Fibroblast of gingiva (primary cell): ENCODE data around the gene TTLL4.
A peak's percentile ranks its signal among the peaks of the same experiment; 100 is the strongest.

Experiments
- DNase-seq: peaks from one replicate; pipeline ENCODE4 v3.0.0-alpha.2; 2011; ENCODE audit warnings: low read depth

TTLL4 gene

DNA sequence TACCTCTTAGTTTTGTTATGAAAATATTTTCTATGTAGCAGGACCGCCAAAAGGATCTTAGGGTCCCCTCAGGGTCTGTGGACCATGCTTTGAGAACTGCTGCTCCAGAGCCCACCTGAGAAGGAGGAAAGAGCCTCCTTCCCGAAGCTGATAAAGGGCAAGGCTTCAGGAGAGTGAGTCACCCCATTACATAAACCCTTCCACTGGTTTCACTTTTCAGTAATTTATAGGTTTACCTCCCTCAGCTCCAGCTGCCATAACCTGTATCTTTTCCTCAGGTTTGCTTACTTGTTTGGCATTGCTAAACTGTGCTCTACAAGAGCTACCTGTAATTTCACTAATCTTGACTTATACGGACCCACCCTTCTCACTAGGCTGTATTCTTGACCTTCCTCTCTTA lies 6.6 kb downstream of the TTLL4 start:
- DNase-seq, result no peak

DNA sequence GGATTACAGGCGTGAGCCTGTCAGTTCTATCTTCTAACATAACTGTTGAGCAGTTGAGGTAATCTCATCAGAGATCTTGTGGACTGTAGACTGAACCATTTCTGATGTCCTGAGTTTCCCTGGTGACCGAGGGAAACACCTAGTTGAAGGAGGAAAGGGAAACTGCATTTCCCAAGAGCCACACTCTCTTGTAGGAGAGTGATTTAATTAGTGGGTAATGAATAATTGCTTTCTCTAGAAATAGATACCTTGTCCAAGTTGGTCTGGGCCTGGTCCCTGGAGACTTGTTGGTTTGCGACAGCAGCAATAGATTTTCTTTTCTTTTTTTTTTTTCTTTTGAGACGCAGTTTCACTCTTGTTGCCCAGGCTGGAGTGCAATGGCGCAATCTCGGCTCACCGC lies 7.4 kb downstream of the TTLL4 start:
- DNase-seq, result no peak

DNA sequence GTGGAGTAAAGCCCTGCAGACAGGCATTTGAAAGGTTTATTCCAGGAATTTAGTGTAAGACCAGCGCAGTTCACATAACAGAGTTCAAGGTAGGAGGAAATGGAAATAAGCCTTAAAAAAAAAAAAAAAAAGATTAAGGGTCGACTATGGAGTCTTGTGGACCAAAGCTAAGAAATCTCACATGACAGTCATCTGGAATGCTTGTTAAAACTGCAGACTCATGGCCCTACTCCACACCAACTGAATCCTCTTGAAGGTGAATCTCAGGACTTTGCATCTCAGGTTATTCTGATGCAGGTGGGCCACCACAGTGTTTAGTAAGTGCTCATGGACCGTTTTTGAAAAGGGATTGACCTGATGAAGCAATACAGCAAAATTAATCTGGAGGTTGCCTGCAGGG lies 8.8 kb downstream of the TTLL4 start:
- no peak for DNase-seq

DNA sequence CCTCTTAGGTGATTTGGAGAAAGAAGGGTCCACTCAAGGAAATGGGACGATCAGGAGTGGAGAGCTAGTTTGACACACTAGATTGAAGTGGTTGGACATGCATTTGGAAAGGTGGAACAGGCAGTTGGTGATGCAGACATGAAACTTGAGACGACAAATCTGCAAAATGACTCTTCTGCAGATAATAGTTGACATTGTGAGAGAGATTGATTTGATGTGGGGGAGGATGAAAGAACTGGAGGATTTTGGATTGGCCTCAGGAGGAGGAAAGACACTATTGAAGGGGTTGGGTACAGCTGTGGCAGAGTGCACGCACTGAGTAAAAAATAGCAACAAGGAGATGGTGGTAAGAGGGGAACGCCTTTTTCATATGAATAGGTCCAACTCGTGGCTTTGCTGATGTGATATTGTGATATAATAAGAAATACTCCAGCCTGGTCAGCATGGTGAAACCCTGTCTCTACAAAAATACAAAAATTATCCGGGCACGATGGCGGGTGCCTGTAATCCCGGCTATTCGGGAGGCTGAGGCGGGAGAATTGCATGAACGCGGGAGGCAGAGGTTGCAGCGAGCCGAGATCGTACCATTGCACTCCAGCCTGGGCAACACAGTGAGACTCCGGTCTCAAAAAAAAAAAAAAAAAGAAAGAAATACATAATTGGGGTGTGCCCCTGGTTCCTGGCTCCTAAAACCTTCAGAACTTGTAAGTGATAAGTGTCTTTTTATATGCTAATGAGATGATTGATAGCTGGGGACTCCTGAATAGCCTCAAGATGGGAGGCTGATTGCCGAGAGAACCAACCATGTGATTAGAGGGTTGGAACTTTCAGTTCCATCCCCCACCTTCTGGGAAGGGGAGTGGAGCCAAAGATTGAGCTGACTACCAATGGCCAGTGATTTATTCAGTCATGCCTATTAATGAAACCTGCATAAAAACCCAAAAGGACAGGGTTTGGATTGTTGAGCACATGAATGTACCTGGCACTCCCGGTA lies 9.7 kb downstream of the TTLL4 start:
- no peak for DNase-seq

DNA sequence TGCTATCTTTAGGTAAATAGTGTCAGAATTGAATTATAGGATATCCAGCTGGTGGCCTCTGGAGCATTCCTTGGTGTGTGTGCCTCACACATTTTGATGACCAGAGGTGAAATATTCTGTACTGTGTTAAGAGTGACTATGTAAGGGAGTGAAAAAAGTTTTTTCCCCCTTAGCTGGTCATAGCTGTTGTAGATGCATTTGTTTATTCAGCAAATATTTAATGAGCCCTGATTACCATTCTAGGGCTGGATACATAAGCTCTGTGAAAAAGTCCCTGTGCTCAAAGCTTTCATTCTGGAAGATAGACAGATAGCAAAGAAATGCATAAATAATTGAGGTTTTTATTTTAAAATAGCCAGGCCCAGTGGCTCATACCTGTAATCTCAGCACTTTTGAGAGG lies 10.9 kb downstream of the TTLL4 start:
- no peak for DNase-seq

DNA sequence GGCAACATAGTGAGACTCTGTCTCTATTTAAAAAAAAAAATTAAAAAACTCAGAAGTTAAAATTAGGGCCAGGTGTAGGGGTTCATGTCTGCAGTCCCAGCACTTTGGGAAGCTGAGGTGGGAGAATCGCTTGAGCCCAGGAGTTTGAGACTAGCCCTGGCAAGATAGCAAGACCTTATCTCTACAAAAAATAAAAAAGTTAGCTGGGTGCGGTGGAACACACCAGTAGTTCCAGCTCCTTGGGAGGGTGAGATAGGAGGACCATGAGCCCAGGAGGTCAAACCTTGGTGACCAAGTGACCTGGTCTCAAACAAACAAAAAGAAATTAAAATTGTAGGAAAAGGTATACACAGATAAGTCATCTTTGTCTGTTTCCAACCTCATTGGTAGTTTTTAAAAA lies 11.3 kb downstream of the TTLL4 start:
- no peak for DNase-seq

DNA sequence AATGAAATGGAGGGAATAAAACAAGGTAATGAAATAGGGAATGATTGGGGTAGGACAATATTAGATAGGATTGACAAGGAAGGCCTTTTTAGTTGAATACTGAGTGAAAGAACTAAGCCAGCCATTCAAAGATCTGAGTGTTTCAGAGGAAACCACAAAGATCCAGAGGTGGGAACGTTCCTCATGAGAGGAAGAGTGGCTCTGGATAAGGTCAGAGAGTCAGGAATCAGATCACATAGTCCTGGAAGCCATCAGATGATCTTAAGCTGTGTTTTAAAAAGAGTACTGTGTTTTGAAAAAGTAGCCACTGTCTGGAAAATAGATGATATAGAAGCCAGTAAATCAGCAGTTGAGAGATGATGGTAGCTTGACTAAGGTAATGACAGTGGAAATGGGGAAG lies 11.8 kb downstream of the TTLL4 start:
- no peak for DNase-seq

DNA sequence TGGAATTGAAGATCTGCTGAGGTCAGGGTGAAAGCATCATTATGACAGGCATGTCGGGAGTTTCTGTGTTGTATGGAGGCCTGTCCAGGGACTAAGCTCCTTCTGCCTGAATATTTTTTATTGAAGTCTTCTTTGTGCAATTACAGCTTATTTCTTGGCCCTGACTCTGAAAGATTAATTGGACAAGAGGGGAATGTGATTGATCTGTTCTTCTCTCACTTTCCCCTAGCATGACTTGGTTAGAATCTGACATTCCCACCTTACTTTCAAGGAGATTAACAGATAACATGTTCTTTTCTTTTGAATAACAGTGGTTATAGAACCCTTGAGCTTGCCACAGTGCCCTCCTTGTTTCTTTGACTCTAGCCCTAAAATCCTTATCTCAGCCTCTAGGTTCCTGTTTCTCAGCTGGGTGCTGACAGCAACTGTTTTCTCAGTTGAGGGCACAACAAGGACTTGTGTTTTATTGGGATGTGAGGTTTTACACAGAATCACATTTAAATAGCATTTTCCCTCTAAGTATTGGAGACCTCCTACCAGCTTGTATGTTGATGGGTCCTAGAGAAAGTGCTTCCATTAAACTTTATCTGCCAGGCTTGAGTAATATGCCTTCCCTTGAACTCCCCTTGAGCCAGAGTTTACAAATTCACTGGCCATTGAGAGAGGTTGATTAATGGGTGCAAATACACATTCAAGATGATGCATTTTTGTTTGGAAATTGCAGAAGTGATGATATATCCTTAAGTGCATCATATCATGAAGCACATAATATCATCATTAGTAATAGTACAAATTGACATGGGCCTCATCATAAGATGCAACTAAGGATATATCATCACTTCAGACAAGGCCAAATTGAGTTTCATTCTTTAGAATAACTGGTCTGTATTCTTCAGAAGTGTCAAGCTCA lies 12.5 kb downstream of the TTLL4 start:
- DNase-seq, result no peak

DNA sequence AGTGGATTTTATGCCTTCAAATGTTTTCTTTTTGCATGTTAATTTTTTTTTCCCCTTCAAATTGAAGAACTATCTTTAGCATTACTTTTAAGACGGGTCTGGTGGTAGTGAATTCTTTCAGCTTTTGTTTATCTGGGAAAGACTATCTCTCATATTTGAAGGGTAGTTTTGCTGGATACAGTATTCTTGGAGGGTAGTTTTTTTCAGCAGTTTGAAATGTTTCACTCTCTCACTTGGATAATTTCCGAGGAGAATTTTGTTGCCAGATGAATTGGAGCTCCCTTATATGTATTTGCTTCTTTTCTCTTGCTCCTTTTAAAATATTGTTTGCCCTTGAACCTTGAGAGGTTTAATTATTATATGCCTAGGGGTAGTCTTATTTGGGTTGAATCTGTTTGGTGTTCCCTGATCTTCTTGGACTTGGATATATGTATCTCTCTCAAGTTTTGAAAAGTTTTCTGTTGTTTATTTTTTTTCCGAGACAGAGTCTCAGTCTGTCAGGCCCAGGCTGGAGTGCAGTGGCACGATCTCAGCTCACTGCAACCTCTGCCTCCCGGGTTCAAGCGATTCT lies 15.5 kb downstream of the TTLL4 start:
- DNase-seq, result no peak

DNA sequence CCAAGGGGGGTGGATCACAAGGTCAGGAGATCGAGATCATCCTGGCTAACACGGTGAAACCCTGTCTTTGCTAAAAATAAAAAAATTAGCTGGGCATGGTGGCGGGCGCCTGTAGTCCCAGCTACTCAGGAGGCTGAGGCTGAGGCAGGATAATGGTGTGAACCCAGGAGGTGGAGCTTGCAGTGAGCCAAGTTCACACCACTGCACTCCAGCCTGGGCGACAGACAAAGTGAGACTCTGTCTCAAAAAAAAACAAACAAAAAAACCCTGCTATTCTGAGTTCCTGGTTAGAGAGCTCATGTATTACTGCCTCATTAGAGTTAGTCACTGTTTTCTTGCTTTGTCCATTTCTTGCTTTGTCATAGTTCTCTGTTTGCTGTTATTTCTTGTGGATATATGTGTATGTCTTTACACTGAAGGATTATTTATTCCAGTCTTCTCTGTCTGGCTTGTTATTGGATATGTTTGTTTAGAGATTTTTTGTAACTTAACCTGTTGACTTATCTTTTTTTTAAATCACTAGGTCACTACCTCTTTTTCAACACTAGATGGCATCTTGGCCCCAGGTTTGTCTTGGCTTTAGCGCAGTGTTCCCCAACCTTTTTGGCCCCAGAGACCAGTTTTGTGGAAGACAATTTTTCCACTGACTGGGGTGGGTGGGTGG lies 17.0 kb downstream of the TTLL4 start:
- no peak for DNase-seq

DNA sequence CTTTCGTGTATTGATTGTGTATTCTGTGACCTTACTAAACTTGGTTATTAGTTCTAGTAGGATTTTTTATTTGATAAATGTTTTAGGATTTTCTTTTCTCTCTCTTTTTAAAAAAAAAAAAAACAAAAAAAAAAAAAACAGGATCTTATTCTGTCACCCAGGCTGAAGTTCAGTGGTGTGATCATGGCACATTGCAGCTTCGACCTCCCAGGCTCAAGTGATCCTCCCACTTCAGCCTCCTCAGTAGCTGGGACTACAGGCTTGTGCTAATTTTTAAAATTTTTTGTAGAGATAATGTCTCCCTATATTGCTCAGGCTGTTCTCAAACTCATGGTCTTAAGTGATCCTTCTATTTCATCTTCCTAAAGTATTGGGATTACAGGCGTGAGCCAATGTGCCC lies 19.0 kb downstream of the TTLL4 start:
- no peak for DNase-seq

DNA sequence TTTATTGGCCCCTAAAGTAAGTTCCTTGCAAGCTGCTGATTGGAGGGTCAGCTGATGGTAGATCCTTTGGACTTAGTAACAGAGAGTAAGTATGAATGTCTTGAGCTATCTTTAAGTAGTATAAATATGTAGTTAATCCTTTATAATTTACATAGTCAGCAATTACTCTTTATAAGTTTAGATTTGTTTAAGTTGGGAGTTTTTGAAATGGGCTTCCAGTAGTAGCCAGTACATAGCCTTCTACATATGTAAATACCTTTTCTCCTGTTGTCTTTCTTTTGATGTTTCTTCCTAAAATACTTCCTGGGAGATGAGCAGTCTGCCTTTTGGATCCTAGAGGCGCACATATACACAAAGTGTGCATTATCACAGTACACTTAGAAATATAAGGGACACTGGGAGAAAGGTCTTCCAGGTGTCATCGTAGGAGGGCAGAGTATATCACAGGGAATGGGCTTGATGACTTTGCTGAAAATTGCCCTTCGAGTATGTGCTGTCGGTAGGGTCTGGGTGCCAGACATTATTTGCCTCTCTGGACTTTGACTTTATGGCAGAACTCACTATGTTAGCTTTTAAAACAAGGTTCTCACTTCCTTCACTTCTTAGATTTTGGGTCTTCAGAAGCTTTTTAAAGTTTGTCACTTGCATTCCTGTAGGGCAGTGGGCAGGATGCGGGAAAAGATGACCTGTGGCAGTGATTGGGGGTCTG lies 21.6 kb downstream of the TTLL4 start:
- DNase-seq, result no peak

DNA sequence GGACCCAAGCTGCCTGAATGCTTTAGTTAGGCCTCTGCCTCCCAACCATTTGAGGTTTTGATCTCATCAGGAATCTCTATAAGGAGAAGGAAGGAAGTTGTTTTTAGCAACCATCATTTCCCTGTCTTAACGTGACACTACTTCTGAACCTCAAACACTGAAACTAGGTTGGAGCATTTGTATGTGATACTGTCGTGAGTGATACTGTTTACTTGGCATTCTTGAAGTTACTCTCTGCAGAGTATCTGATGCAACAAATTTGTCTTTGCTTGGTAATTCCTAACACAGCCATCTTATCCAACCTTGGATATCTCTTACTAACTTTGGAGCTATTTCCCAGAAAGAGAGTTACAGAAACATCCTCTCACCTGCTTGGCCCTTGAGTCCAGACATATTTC lies 22.1 kb downstream of the TTLL4 start:
- DNase-seq, result no peak

DNA sequence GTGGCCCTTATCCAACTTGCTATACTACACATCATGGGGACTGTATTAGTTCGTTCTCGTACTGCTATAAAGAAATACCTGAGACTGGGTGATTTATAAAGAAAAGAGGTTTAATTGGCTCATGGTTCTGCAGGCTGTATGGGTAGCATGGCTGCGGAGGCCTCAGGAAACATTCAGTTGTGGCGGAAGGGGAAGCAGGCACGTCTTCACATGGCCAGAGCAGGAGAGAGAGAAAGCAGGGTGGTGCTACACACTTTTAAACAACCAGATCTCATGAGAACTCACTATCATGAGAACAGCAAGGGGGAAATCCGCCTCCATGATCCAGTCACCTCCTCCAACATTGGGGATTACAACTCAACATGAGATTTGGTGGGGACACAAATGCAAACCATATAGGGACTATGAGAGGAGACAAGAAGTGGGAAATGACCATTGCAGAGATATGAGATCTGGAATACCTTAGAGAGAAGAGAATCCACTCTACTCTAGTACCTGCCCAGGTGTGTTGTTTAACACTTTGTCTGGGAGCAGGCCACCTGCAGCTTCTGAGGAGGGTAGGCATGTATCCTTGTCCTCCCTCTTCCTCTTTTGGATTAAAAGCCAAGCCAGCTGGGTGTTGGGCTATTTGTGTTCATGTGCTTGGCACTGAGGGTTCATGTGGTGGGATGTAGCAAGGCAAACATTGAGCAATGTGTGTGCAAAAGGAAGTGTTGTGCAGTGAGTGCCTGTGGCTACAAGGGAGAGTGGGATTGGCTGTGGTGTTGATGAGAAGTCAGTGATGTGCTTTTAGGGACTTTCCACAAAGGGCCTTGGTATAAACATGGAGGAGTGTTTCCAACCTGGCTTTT lies 22.8 kb downstream of the TTLL4 start:
- peak; percentile 77 for DNase-seq

DNA sequence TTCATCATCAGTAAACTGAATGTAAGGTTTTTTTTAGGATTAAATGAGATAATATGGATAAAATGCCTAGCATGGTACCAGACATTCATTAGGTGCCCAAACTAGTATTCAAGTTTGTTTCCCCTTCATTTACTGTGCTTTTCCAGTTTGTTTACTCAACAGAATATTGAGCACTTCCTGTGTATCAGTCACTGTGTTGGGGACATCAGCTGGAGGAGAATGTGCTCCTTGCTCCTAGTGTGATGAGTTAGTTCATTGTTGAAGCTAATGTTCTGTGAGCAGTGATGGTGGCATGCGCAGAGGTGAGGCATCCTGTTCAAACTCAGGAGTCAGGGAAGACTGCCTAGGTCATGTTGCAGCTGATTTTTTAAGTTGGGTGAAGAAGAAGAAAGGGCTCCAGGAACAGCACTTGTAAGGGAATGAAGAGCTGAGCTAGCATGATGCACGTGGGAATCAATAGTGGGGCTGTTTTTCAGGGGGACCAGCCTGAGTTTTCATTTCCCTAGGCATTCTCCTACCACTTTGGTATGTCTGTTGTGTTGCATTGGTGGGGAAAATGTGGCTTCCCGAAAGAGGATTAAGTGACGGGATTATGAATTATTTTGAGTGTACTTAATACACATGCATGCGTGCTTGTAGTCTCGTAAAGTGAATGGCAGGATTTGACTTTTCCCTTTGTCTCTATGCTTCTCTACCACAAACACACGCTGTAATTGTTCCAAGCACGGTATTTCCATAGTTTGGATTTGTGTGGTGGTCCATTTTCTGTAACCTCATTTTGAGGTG lies 23.7 kb downstream of the TTLL4 start:
- no peak for DNase-seq

DNA sequence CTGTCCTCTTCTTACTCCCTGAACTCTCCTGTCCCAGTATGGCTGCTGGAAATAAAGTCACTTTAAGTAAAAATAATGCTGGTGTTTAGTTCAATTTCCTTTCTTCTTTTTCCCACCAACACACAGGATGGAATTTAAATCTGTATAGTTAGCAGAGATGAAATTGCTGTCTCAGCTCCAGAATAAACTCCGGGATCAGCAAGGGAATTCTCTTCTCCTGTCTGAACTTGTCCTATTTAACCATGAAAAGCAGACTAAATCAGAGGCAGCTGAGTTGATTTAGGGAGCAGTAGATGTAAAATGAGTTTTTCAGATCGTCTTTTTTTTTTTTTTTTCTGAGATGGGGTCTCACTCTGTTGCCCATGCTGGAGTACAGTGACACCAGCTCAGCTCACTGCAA lies 25.9 kb downstream of the TTLL4 start:
- DNase-seq, result no peak

DNA sequence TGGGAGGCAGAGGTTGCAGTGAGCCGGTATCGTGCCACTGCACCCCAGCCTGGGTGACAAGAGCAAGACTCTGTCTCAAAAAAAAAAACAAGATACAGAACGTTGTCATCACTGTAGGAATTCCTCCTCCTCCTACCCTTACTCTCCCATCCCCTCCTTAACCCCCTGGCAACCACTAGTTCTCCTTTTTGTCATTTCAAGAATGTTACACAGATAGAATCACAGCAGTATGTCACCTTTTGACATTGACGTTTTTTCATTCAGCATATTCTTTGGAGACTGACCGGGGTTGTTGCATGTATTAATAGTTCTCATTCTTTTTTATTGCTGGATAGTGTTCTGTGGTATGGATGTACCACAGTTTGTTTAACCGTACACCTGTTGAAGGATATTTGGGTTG lies 32.4 kb downstream of the TTLL4 start:
- no peak for DNase-seq

DNA sequence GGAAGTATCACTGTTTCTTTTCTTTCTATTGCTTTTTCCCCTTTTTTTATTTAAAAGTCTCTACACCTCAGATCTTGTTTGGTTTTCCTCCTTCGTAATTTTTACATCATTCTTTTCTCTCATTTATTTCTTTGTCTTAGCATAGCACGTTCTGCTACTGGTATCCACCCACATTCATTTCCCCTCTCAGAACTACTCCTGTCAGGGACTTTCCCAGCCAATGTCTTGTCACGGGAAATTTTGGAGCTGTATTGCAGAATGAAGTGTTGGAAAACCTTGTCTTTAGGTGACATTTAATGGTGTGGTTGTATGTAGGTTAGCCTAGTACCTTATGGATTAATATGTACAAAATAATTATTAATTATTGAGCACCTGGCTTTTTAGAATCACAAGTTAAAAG lies 34.0 kb downstream of the TTLL4 start:
- no peak for DNase-seq

DNA sequence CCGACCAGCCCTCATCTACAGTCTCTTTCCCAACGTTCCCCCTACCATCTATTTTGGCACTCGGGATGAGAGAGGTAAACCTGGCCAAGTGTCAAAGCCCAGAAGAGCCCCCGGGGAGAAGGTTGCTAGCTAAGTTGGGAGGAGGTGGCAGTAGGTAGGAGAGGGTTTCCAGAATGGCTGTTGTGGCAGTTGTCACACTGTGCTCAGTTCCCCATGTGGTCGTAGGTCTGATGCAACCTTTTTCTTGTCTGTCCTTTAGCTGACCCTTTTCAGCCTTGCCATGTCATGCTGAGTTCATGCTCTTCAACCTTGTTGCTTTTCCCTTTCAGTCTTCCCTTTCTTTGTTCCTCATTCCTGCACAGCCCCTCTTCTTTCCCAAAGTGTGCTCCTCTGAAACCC lies 34.5 kb downstream of the TTLL4 start:
- DNase-seq, result no peak
